NCI-H510A (cell line): Measurements from ENCODE around the gene EPHA6.
"Not testable (repeated sequence)": the region's sequence is repeated elsewhere in the genome, so short reads cannot be mapped to it uniquely, and the experiment has no call there.

Experiments used
- DNase-seq: peaks from one replicate; lab custom pipeline; 2025; lab: John Stamatoyannopoulos, UW

The EPHA6 gene

DNA sequence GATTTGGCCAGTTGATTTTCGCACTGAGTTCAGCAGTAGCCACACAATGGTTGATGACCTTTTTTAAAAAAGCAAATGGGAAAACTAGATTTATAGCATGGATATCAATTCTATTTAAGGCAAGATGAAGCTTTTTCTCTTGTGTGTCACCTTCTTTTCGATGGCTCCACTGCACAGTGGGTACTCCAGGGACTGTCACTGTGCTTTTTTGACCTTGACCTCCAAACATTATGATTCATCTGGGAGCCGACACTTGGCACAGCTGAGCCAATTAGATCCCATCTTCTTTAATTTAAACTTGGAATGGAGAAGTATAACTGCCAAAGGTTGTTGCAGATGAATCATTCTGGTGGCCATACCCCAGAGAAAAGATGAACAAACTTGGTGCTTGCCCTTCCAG, 367.3 kb downstream of the EPHA6 start:
- no peak for DNase-seq

DNA sequence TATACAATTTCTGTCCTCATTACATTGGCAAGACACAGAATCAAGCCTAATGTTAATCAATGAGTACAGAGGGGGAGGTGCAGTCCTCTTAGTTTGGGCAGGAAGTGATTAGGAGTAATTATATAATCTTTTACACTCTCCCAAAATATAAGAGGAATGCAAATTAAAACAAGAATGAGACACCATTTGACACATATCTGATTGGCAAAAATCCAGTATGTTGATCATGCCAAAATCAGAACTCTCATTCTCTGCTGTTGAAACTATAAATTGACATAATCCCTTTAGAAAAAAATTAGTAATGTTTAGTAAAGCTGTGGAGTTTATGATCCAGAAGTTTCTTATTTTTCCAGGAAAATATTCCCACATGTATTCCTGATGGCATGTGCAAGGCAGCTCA, 373.4 kb downstream of the EPHA6 start:
- no peak for DNase-seq

DNA sequence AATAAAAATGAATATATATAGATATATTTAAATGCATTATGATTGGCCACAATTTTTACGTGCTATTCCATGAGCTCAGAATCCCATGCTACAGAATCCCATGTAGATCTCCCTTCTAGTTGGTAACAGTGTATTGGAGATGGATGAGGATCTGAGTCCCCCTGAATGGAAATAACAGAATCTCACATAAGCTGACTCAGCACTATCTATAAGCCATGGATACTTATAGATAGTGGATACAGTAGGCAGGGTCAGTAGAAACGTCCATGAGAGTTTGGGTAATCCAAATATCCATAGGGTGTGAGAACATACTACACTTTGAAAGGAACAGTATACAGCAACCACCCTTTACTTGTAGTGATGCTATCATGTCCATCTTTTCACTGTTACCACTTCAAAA, 375.4 kb downstream of the EPHA6 start:
- no peak for DNase-seq

DNA sequence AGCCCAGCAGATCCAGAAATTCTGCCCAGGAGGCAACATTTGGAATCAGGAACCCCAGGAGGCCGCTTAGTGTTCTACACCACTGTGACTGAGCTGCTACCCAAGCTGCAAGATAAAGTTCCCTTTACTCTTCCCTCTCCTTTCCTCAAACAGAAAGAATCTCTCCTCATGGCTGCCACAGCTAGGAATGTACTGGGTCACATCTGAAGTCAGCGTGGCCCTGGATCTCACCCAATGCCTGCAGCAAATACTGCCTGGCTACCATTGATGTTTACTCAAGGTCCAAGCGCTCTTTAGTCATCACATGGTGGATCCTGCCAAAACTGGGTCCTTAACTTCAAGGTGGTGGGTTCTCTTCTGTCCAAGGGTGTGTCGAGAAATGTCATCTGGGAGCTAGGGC, 382.7 kb downstream of the EPHA6 start:
- no peak for DNase-seq

DNA sequence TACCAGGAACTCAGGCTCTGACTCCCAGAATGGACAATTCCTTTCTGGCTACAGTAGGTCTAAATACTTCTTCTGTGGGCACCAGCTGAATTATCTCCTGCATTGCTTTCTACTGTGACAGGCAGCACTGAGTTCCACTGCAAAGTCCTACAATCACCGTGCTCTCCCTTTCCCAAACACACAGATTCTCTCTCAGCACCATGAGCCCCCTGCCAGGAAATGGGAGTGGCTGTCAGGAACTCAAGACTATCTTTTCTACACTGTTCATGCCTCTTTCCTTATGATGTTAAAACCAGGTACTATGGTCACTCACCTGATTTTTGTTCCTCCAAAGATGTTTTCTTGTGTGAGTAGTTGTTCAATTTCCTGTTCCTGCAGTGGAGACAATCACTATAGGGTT, 383.4 kb downstream of the EPHA6 start:
- no peak for DNase-seq

DNA sequence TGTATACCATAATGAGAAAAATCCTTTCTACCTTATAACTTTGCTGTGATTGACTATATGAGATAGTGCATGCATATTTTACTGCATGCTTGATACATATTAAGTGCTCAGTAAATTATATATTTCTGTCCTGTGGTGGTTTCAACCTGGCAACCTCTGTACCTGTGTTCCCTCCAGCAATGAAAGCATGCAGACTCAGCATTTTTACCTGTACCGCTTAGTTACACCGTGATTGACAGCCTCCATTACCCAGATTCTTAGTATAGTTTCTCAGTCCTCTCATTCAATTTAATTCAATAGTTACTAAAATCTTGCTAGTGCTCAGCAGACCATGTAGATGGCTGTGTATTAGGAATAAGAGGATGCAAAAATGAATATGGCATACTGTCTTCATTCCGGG, 386.0 kb downstream of the EPHA6 start:
- no peak for DNase-seq

DNA sequence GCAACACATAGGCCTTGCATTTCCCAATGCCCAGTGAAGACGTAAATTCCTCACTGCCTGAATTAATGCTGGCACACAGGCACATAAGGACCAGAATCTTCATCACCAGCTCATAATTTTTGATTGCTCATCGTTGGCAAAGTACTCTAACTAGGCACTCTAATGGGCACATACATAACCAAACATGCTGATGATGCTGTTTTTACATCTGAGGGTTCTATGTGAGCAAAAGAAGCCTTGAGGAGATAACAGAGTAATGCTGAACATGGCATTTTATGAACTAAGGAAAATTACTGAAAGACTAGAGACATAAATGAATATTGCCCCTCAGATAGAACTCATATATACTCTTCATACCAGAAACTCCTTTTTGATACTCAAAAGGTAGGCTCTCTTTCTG, 387.4 kb downstream of the EPHA6 start:
- DNase-seq = no peak

DNA sequence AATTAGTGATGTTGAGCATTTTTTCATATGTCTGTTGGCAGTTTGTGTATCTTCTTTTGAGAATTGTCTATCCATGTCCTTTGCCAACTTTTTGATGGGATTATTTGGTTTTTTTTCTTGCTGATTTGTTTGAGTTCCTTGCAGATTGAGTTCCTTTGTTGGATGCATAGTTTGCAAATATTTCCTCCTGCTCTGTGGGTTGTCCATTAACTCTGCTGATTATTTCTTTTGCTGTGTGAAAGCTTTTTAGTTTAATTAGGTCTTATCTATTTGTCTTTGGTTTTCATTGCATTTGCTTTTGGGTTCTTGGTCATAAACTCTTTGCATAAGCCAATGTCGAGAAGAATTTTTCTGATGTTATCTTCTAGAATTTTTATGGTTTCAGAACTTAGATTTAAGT, 414.6 kb downstream of the EPHA6 start:
- DNase-seq = no peak

DNA sequence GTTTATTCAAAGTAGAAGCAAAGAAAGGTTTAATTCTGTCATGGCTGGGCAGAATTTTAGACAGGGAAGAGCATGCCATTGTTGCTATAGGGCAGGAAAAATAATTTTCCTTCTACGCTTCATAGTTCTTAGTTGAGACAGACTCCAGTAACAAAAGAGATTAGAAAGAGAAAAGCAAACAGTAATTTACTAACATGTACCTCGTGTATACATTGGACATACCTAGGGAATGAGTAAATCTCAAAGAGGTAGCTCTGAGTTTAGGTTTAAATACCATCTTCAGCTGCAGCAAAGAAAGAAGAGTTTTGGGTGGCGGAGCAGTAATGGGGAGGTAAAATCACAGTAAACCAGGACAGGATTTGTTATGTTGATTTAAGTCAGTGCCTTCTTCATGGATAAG, 416.1 kb downstream of the EPHA6 start:
- DNase-seq = no peak

DNA sequence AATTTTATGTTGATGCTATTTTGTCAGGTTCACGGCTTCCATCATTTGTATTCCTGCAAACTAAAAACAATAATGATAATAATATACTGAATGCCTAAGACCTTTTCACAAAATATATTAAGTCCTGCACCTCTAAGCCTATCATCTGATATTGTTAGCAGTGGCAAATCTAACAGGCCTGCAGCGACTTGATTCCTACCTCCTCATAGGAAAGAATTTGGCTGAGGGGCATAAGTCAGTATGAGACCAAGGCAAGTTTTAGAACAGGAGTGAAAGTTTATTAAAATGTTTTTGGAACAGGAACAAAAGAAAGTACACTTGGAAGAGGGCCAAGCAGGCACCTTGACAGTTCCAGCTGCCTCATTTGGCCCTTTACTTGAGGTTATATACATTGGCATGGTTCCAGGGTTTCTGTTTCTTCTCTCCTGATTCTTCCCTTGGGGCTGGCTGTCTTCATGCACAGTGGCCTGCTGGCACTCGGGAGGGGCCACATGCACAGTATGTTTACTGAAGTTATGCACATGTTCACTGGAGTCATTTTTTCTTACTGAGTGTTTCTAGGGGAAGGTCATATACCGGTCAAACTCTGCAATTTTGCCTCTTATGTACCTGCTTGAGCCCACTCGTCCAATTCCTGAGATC, 418.1 kb downstream of the EPHA6 start:
- no peak for DNase-seq

DNA sequence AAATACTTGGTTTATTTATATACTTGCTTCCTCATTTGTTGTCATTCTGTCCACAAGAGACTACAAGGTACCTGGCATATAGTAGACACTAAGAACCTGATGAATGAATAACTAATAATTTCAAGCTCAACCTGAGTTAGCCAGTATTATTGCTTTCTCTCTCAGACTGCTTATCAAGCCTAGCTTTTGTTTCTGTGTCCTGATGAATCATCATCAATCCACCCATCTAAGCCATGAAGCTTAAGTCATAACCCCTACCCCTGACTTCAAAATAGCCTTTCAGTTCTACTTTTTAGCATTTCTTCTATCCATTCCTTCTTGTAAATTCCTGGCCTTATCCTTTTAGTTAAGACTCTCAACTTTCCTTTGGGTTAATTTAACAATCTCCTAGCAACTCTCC, 420.8 kb downstream of the EPHA6 start:
- no peak for DNase-seq

DNA sequence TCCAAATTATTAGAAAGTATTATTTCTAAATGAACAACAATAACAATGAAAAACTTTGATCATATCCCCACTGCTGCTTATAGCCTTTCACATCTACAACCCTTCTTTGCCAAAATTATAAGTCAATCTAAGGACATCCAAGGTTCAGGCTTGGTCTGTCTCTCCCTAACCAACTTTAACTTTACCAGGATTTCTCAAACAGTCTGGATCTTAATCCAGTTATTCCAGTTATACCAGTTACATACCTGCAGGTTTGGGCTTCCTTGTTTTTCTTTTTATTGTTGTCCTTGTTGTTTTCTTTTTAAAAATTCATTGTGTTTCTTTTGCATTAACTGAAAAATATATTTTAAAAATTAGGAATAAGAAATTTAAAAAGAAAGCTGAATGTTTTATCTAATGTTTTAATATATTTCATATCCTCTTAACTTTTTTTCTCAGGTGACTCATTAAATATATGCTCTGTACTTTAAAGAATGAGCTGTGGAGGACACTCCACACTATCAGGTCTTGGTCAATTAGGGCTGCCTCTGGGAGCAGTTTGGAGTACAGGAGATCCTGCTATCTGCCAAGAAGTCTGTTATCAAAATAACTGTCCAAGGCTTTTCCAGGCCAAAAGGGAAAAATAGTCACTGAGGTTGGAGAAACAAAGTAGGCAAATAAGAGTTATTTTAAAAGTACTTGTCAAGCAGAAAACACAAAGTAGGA, 421.4 kb downstream of the EPHA6 start:
- DNase-seq = no peak

DNA sequence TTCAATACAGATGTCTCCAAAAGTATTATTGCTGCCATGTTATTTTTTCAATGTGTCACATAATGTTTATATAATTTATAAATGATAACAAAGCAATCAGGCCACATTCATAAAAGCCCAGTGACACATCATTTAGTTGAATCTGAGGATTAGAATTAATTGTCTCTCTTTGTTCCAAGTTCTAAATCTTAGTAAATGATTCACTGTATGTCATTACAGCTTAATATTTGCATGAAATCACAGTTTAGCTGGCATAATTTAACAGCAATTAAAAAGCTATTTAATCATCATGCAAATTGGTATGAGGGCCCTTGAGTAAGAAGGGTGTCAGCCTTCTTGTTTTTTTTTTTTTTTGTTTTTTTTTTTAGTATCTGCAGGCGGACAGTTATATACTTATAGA, 427.0 kb downstream of the EPHA6 start:
- no peak for DNase-seq

DNA sequence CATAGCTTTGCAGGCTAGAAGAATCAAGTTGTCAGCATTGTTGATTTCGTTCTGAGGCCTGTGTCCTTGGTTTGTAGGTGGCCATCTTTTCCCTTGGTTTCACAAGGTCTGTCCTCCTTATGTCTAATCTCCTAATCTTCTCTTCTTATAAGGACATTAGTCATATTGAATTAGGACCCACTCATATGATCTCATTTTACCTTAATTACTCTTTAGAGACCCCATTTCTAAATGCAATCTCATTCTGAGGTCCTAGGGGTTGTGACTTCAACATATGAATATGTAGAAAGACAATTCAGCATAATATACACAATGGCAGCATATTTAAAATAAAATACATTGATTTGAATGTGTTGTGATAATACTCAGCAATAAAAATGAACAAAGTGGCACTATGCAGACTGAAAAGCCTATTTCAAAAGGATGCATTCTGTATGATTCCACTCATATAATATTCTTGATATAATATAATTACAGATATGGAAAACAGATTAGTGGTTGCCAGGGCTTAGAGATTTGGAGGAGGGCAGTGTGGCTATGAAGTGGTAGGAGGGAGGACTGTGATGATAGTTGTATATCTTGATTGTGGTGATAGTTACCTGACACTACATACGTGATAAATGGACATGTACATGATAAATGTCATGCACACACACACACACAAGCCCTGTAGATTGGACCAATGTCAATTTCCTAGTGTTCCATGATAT, 431.0 kb downstream of the EPHA6 start:
- no peak for DNase-seq

DNA sequence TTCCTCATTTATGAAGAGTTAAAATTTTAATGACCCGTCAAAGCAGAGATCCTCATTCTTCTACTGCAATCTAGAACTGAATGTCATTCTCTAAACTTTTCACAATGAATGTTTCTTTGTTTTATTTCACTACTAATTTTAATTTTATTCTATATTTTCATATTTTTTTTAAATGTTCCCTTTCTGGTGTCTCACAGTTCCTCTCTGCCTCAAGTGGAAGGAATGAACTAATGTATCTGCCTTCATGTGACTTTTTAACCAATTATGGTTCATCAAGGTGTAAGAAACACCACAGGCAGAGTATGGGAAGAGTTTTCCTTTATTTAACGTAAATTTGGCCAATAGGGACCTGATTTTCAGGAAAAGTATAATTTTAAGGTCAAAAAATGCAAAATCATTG, 441.7 kb downstream of the EPHA6 start:
- DNase-seq = no peak

DNA sequence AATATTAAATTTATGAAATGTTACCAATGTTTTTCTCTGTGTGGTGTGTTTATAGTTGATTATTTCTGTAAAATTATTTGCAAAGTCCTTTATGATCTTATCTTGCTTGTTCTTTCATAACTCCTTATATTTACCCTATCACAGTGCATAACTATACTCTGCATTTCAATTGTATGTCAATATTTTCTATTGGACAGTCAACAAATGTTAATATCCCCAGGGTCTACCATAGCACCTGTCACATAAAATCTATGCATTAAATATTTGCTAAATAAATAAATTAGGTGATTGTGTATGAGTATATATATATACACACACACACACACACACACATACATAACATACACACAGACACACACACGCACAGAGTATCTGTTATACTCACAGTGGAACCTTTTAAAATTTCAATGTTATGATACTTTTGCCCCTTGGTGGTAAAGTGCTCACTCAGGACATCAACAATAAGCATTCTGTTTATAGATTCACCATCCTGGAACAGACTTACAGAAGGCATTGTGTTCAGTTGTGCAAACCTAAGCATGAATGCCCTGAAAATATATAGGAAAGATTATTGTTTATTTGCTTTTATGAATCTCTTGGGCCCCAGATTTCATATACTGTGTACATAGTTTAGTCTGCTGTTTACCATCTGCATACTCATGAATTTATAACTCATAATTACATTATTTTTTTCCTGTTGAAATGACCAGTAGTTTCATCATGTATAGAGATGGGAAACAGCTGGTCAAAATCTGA, 443.7 kb downstream of the EPHA6 start:
- no peak for DNase-seq

DNA sequence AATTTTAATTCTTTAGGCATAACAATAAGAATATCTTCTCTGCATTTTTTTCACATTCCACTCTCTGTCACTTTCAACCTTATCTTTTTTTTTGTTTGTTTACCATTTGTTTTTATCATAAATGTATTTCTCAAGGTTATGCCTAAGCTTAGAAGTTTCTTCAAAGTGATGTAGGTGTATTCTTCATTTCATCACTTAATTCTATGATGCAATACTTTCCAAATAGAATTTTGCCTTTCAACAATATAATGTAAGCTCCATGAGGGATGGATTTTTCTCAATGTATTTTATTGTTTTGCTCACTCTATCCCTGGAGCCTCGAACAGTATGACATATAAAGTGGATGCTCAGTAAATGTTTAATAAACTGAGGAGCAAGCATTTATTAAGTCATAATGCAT, 444.9 kb downstream of the EPHA6 start:
- DNase-seq = no peak

DNA sequence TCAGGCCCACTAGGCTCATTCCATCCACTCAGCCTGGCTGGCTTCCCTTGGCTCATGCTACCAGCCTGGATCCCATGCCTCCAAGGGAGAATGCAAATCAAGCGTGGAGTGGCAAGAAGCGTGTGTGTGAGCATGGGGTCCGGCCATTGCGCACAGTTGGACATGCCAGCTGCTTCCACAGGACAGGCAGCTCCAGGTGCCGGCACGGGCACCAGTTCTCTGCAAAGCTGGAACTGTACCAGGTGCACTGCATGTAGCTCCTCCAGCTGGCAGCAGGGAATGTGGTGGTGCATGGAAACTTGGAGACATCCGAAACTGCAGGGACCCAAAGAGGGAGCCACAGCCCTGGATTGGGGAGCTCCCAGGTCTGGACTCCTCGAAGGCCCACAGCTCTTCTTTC, 449.8 kb downstream of the EPHA6 start:
- no peak for DNase-seq

DNA sequence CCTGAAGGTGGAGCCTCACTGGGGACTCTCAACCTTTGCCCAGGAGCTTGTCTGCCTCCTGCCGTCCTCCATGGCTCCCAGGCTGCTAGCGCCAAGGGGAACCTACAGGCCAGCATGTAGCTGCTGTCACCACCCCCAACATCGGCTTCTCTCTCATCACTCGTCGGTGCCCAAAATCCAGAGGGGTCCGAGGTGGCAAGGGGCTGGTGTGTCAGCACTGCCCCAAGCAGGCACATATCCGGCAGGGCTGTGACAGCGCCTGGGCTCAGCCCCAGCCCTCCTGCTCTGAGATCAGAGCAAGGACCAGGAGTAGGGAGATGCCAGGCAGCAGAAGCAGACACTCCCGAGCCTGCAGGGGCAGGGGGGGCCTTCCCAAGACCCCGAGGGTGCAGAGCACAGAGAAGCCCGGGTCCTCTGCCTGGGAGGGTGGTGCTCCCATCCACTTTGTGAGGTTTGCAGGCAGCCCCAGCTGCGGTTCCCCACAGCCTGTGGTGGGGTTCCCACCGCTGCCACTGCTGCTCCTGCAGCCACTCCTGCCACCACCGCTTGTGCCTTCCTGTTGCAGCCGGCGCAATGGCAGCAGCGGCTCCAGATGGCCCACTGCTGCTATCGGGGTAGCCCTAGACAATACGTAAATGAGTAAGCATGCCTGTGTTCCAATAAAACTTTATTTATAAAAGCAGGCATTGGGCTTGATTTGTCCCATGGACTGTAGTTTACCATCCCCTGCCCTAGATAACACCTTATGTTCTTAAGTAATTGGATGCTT, 451.0 kb downstream of the EPHA6 start:
- DNase-seq = no peak

DNA sequence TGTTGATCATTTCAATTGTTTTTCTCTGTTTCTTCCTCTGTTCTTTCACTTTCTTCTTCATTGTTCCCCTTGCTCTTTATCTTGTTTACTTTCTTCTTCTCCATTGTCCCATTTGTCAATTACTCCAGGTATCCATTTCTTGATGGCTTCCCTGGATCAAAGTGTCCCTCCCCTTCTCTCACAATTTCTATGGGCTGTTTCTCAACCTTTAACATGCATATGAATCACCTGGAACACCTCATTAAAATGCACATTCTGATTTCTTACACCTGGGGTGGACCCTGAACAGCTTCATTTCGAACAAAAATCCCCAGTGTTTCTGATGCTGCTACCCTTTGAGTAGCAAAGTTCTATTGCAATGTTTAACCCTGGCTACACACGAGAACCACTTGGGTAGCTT, 454.8 kb downstream of the EPHA6 start:
- no peak for DNase-seq

DNA sequence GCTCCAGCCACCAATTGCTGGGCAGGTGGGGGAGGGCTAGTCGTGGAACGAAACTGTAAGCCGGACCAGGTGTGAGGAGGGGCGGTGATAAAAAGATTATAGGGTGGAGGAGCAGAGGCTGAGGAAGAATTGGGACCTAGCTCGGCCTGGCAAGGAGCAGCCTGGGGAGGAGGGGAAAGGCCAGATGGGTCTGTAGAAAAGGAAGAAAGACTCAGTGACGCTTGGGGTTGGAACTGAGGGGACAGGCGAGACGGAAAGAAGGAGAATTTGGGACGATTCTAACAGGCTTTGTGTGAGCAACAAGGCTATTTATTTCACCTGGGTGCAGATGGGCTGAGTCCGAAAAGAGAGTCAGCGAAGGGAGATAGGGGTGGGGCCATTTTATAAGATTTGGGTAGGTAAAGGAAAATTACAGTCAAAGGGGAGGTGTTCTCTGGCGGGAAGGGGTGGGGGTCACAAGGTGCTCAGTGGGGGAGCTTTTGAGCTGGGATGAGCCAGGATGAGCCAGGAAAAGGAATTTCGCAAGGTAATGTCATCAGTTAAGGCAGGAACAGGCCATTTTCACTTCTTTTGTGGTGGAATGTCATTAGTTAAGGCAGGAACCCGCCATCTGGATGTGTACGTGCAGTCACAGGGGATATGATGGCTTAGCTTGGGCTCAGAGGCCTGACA, 462.6 kb downstream of the EPHA6 start:
- not testable (repeated sequence) for DNase-seq
